HG03565 (cell line): ENCODE measurements around the gene YEATS4.

Source experiments
- ATAC-seq: cut with Tn5 transposase; IDR thresholded peaks from one replicate; pipeline ENCODE4 v1.9.1; 2021; ENCODE audit warnings: mild to moderate bottlenecking, moderate library complexity; ENCODE audit not compliant: unreplicated experiment

YEATS4 gene

DNA sequence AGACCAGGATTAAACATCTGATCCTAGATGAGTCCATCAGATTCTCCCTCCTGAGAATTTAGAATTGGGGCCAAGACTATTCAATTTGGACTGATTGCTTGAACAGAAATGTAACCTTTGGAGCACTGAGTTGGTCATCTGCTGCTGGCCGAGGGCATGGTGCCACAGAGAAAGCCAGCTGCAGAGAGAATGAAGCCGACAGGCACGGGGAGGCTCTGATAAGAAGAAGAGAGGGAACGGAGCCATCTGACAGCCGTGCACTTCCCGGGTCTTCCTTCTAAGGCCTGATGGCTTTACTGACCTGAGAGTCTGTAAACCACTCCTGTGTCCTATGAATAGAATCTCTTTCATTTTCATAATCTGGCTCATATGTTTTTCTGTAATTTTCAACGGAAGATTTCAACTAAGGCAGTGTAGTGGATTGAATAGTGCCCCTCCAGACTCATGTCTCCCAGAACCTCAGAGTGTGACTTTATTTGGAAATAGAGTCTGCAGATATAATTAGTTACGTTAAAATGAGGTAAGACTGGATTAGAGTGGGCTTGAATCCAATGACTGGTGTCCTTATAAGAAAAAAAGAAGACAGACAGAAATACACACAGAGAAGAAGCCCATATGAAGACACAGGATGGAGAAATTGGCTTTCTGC, 71.5 kb downstream of the YEATS4 start:
- no peak for ATAC-seq

DNA sequence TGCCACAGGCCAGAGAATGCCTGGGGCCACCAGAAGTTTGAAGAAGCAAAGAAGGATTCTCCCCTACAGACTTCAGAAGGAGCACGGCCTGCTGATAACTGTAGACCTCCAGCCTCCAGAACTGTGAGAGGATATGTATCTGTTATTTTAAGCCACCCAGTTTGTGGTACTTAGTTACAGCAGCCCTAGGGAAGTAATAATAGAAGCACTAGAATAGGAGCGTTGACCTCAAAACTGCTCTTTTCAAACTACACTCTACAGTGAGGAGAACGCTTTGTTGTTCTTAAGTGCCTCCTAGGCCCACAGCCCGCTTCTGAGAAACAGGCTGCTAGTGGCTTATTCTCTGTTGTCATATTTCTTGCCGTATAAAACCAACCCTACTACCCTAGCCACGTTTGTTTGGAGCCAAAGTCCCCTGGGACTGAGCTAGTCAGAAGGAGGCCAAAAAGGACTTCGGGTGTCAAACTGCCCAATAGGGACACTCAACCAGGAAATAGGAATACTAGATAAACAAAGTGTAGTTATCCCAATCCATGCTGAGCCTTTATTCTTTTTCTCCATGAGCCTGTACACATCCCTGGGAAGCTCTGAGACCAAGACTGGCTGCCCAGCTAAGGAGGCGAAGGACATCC, 72.2 kb downstream of the YEATS4 start:
- ATAC-seq = no peak

DNA sequence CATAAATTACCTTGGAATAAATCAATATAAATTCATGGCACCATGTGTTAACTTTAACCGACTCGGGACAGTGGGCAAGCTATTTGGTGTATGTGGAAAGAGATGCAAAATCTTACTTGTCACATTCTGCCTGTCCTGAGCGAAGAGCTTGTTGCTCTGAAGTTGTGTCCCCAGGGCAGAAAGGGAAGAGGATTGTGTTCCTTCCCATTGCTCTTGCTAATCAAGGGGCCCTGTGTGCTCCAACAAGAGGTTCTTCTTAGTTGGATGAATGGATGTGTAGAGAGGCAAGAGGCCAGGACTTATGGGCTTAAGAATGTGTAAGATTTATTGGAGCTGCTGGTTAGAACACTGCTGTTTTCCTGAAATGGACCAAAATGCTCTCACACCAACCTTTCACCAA, 74.1 kb downstream of the YEATS4 start:
- no peak for ATAC-seq

DNA sequence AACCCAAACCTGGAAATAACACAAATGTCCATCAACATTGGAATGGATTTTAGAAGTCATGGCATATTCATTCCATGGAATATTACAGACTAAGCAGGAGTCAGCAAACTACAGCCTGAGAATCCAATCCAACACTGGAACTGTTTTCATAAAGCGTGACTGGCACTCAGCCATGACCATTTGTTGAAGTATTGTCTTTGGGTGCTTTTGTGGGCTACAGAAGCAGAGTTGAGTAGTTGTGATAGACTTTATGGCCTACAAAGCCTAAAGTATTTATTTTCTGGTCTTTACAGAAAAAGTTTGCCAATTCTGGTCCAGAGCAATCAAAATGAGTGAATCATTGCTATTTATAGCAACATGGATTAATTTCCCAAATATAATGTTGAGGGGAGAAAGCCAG, 76.1 kb downstream of the YEATS4 start:
- ATAC-seq = no peak

DNA sequence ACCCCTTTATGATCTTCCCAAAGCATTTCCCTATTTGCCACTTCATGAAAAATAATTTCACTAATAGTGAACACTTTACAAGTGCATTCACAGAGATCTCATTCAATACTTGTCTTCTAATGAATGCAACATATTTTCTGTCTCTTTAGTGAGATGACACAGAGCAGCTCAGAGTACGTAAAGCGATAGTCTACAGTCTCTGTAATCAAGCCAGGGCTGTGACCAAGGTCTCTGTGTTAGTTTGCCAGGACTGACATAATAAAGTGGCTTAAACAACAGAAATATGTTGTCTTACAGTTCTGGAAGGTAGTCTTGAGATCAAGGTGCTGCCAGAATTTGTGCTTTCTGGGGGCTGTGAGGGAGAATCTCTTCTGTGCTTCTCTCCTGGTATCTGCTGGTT, 77.5 kb downstream of the YEATS4 start:
- ATAC-seq = no peak

DNA sequence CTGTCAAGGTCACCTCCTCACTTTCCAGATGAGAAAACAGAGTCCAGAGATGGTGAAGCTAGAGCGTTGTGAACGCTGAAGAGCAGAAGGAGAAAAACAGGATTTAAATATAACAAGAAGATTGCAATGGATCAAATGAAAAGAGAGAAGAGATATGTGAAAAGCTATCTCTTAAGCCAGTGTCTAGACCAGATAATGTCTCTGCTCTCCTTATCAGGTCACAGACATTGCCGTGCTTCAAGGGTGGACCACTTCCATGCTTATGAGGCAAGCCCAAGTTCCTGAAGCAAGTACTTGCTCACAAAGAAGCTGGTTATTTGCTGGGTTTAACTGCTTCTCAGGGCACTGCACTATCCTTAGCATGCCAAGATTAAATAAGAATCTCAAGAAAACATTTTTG, 79.0 kb downstream of the YEATS4 start:
- ATAC-seq = no peak

DNA sequence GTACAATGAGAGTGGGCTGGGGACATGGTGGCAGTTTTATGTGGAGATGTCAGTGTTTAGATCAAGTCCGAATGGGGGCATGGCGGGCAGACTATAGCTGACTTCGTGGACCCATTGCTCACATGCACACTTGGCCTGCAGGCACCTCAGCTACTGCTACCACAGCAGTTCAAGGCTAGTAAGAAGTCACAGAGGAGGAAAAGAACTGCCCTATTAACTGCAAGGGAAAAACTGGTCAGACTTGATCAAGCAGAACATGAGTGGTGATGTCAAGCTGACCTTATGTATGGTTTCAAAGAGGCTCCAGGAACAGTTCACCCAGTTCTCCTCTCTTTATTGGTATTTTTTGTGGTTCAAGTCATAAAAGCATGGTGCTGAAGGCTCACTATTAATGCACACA, 80.5 kb downstream of the YEATS4 start:
- ATAC-seq = no peak
